GM23338 (cell line): ENCODE results near the gene SLC22A3. TPM values are rescaled to one million over a fixed set of nuclear protein-coding genes. Genes with fewer than 3 reads are reported as not detected.

Experiments
- ATAC-seq: fragments of 200-7000 bp; cut with Tn5 transposase; 3 replicates; pipeline ENCODE4 v1.9.1; 2020
- DNase-seq: peaks from one replicate; pipeline ENCODE4 v3.0.0-alpha.2; 2015; ENCODE audit warnings: low spot score
- H2AFZ ChIP-seq: fragments of 200-600 bp; sonication (generic); 2 replicates; pipeline ENCODE4 v1.8.0; 2016; ENCODE audit warnings: antibody characterized with exemption, mild to moderate bottlenecking, moderate library complexity
- H3F3A ChIP-seq: fragments of 200-600 bp; sonication (generic); replicated peaks from 2 replicates; pipeline ENCODE4 v1.8.0; 2017; ENCODE audit warnings: antibody characterized with exemption, mixed run types, low read depth
- H3K27ac ChIP-seq: fragments of 200-600 bp; sonication (generic); 2 replicates; pipeline ENCODE4 v1.6.1; 2016; ENCODE audit warnings: low read depth
- H3K27me3 ChIP-seq: fragments of 200-600 bp; sonication (generic); 2 replicates; pipeline ENCODE4 v1.8.0; 2016; ENCODE audit warnings: mild to moderate bottlenecking, mixed run types, moderate library complexity; ENCODE audit not compliant: insufficient read depth
- H3K36me3 ChIP-seq: fragments of 200-600 bp; sonication (generic); 2 replicates; pipeline ENCODE4 v1.8.0; 2016; ENCODE audit warnings: mild to moderate bottlenecking; ENCODE audit not compliant: insufficient read depth
- H3K4me1 ChIP-seq: fragments of 200-600 bp; sonication (generic); 2 replicates; pipeline ENCODE4 v1.8.0; 2016; ENCODE audit warnings: mild to moderate bottlenecking, moderate library complexity; ENCODE audit not compliant: insufficient read depth
- H3K4me2 ChIP-seq: fragments of 200-600 bp; sonication (generic); 2 replicates; pipeline ENCODE4 v1.7.1; 2017; ENCODE audit warnings: mixed run types
- H3K4me3 ChIP-seq: fragments of 200-600 bp; sonication (generic); 2 replicates; pipeline ENCODE4 v1.6.1; 2016; ENCODE audit warnings: mixed run types
- H3K79me2 ChIP-seq: fragments of 200-600 bp; sonication (generic); replicated peaks from 2 replicates; pipeline ENCODE4 v1.8.0; 2017; ENCODE audit warnings: mild to moderate bottlenecking; ENCODE audit not compliant: insufficient read depth
- H3K9me2 ChIP-seq: fragments of 200-600 bp; sonication (generic); 2 replicates; pipeline ENCODE4 v1.8.0; 2017; ENCODE audit not compliant: insufficient read depth
- H4K20me1 ChIP-seq: fragments of 200-600 bp; sonication (generic); replicated peaks from 2 replicates; pipeline ENCODE4 v1.8.0; 2017; ENCODE audit warnings: mild to moderate bottlenecking; ENCODE audit not compliant: insufficient read depth
- H3K27ac Mint-ChIP-seq: 2 replicates; pipeline ENCODE4 v1.8.0; 2020; ENCODE audit warnings: inconsistent platforms, mild to moderate bottlenecking, moderate library complexity, mixed read lengths
- H3K27me3 Mint-ChIP-seq: 3 replicates; pipeline ENCODE4 v1.8.0; 2022; ENCODE audit warnings: low read depth, mild to moderate bottlenecking, moderate library complexity, mixed read lengths, inconsistent platforms; ENCODE audit not compliant: insufficient read depth, poor library complexity
- H3K36me3 Mint-ChIP-seq: 3 replicates; pipeline ENCODE4 v1.8.0; 2021; ENCODE audit warnings: low read depth, mild to moderate bottlenecking, inconsistent platforms, moderate library complexity, mixed read lengths
- H3K4me1 Mint-ChIP-seq: 3 replicates; pipeline ENCODE4 v1.8.0; 2020; ENCODE audit warnings: mild to moderate bottlenecking, inconsistent platforms, mixed read lengths
- H3K4me3 Mint-ChIP-seq: 3 replicates; pipeline ENCODE4 v1.8.0; 2021; ENCODE audit warnings: moderate library complexity, mild to moderate bottlenecking, inconsistent platforms, mixed read lengths
- H3K9me3 Mint-ChIP-seq: 3 replicates; pipeline ENCODE4 v1.8.0; 2020; ENCODE audit warnings: moderate library complexity, mild to moderate bottlenecking, inconsistent platforms, mixed read lengths
- CREB1 ChIP-seq: fragments of 250-450 bp; sonication (Bioruptor Pico); IDR thresholded peaks from 2 replicates; pipeline ENCODE4 v1.5.0; 2020; ENCODE audit warnings: low read depth, mild to moderate bottlenecking, moderate library complexity
- ETS1 ChIP-seq: IDR thresholded peaks from 2 replicates; pipeline ENCODE4 v1.6.1; 2016; ENCODE audit warnings: antibody characterized with exemption
- EZH2 ChIP-seq: fragments of 200-600 bp; sonication (generic); IDR thresholded peaks from one replicate; pipeline ENCODE4 v1.8.0; 2017; ENCODE audit warnings: antibody characterized with exemption, mild to moderate bottlenecking, low read depth; ENCODE audit not compliant: unreplicated experiment
- EZH2phosphoT487 ChIP-seq: fragments of 200-600 bp; sonication (generic); IDR thresholded peaks from one replicate; pipeline ENCODE4 v1.8.1; 2018; ENCODE audit warnings: antibody characterized with exemption; ENCODE audit not compliant: unreplicated experiment
- NANOG ChIP-seq: IDR thresholded peaks from 2 replicates; pipeline ENCODE4 v1.6.1; 2016; ENCODE audit warnings: antibody characterized with exemption, borderline replicate concordance
- POLR2AphosphoS5 ChIP-seq: IDR thresholded peaks from 2 replicates; pipeline ENCODE4 v1.6.1; 2016; ENCODE audit warnings: antibody characterized with exemption, low read depth
- REST ChIP-seq: IDR thresholded peaks from one replicate; pipeline ENCODE4 v1.6.1; 2018; ENCODE audit warnings: antibody characterized with exemption; ENCODE audit not compliant: unreplicated experiment
- STAT1 ChIP-seq: IDR thresholded peaks from one replicate; pipeline ENCODE4 v1.6.1; 2016; ENCODE audit warnings: antibody characterized with exemption; ENCODE audit not compliant: unreplicated experiment
- ZNF331 ChIP-seq: fragments of 250-450 bp; sonication (Bioruptor Pico); IDR thresholded peaks from 2 replicates; pipeline ENCODE4 v1.5.0; 2020; ENCODE audit warnings: low read depth, mild to moderate bottlenecking, moderate library complexity
- ZNF462 ChIP-seq: fragments of 250-450 bp; sonication (Bioruptor Pico); IDR thresholded peaks from 2 replicates; pipeline ENCODE4 v1.5.0; 2020; ENCODE audit warnings: mild to moderate bottlenecking, moderate library complexity
- polyA plus RNA-seq: library from polyadenylated mRNA; unstranded; fragments of >200 nt; fragmentation: Nextera tagmentation; extraction: Ambion mirVana; gene quantifications from 2 replicates; pipeline ENCODE4 v1.2.1, GENCODE V29; 2016
- total RNA-seq: library from RNA; depleted of rRNA; stranded (reverse); fragments of >200 nt; shearing (Covaris generic); gene quantifications from 2 replicates; pipeline ENCODE4 v1.2.3, GENCODE V29; 2014

SLC22A3 gene
- total and polyA plus RNA-seq, 2 experiments from 2014 or later: 0.78 to 3.2 TPM

- DNase-seq (no peak), ATAC-seq (no peak)
- H4K20me1 ChIP-seq: no peaks in the 10 kb centered on the region
- no peaks in the 10 kb centered on the region for H3K79me2 ChIP-seq
- H3K36me3 ChIP-seq: no peaks in the 10 kb centered on the region
- H3K4me2 ChIP-seq: no peak overlapping the region
- Mint-ChIP-seq H3K27ac (no peak overlapping the region), H3K36me3 (peaks cover 30% of the 10 kb centered on the region), H3K4me3 (no peak overlapping the region), H3K9me3 (no peaks in the 10 kb centered on the region), H3K4me1 (no peaks in the 10 kb centered on the region), H3K27me3 (peaks cover 1% of the 10 kb centered on the region)
- H3K27me3 ChIP-seq: no peaks in the 10 kb centered on the region
- no peak overlapping the region for H2AFZ ChIP-seq
- H3K27ac ChIP-seq: no peak overlapping the region
- H3K4me1 ChIP-seq: no peaks in the 10 kb centered on the region
- H3K9me2 ChIP-seq: no peaks in the 10 kb centered on the region
- no peaks in the 10 kb centered on the region for H3F3A ChIP-seq
- H3K4me3 ChIP-seq: no peak overlapping the region
- TF ChIP-seq NANOG (no peak), EZH2 (no peak)
Measured at GRCh38 chr6:160487116-160487515, 138.9 kb downstream of the SLC22A3 start.

- Histone ChIP-seq H3K79me2 (no peaks in the 10 kb centered on the region), H4K20me1 (no peaks in the 10 kb centered on the region), H3F3A (no peaks in the 10 kb centered on the region), H3K4me3 (no peak overlapping the region), H3K27me3 (no peaks in the 10 kb centered on the region), H3K36me3 (no peaks in the 10 kb centered on the region), H2AFZ (no peak overlapping the region), H3K27ac (no peak overlapping the region), H3K4me1 (no peaks in the 10 kb centered on the region), H3K9me2 (no peaks in the 10 kb centered on the region), H3K4me2 (no peak overlapping the region)
- no peak overlapping the region for H3K4me3 Mint-ChIP-seq
- DNase-seq (no peak), ATAC-seq (no peak)
- H3K36me3 Mint-ChIP-seq: peaks cover 18% of the 10 kb centered on the region; the same call in 1 of the 3 replicates
- peaks cover 1% of the 10 kb centered on the region for H3K27me3 Mint-ChIP-seq
- H3K9me3 Mint-ChIP-seq: no peaks in the 10 kb centered on the region
- H3K27ac Mint-ChIP-seq: no peak overlapping the region
- H3K4me1 Mint-ChIP-seq: no peaks in the 10 kb centered on the region
- TF ChIP-seq ZNF331 (CRISPR knock-in tag): no peak
- TF ChIP-seq POLR2AphosphoS5: no peak
- no peak for TF ChIP-seq STAT1
- TF ChIP-seq REST: no peak
- TF ChIP-seq NANOG: no peak
- TF ChIP-seq CREB1: no peak
- TF ChIP-seq ZNF462 (CRISPR knock-in tag): no peak
- TF ChIP-seq EZH2phosphoT487: no peak
- TF ChIP-seq EZH2: no peak
- no peak for TF ChIP-seq ETS1
Measured at GRCh38 chr6:160489091-160489490, 140.9 kb downstream of the SLC22A3 start.
